ENCODE results near the gene FASTKD2. TPM values are rescaled to one million over a fixed set of nuclear protein-coding genes. Genes with fewer than 3 reads are reported as not detected.
A peak's percentile ranks its signal among the peaks of the same experiment; 100 is the strongest.

The FASTKD2 gene
- total RNA-seq, 1 donor from 2014 or later = 20.1 TPM

DNA sequence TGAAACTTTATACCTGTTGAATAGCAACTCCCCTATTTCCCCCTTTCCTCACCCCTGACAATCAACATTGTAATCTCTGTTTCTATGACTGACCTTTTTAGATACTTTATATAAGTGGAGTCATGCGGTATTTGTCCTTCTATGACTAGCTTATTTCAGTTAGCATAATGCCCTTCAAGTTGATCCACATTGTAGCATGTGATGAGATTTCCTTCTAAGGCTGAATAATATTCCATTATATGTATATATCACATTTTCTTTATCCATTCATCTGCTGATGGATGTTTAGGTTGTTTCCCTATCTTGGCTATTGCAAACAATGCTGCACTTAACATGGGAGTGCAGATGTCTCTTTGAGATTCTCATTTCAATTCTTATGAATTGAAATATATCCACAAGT, 9.5 kb downstream of the FASTKD2 start:
- no peak overlapping the region for H3K27ac Mint-ChIP-seq (ENCODE audit: unreplicated experiment)
- no peak for DNase-seq (ENCODE audit: low spot score)
- H3K36me3 Mint-ChIP-seq (ENCODE audit: low read depth, unreplicated experiment) = peaks cover 34% of the 10 kb centered on the region
- H3K9me3 Mint-ChIP-seq (ENCODE audit: unreplicated experiment) = no peaks in the 10 kb centered on the region
- no peaks in the 10 kb centered on the region for H3K4me1 Mint-ChIP-seq (ENCODE audit: unreplicated experiment)
- H3K4me3 Mint-ChIP-seq (ENCODE audit: unreplicated experiment) = no peak overlapping the region
- TF ChIP-seq, protein P1, sequence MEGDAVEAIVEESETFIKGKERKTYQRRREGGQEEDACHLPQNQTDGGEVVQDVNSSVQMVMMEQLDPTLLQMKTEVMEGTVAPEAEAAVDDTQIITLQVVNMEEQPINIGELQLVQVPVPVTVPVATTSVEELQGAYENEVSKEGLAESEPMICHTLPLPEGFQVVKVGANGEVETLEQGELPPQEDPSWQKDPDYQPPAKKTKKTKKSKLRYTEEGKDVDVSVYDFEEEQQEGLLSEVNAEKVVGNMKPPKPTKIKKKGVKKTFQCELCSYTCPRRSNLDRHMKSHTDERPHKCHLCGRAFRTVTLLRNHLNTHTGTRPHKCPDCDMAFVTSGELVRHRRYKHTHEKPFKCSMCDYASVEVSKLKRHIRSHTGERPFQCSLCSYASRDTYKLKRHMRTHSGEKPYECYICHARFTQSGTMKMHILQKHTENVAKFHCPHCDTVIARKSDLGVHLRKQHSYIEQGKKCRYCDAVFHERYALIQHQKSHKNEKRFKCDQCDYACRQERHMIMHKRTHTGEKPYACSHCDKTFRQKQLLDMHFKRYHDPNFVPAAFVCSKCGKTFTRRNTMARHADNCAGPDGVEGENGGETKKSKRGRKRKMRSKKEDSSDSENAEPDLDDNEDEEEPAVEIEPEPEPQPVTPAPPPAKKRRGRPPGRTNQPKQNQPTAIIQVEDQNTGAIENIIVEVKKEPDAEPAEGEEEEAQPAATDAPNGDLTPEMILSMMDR (IDR thresholded peaks at IDR 0.05; ENCODE audit: unreplicated experiment) = no peak
- peaks cover 1% of the 10 kb centered on the region for H3K27me3 Mint-ChIP-seq (ENCODE audit: unreplicated experiment)

- Mint-ChIP-seq H3K4me1 (ENCODE audit: unreplicated experiment) (no peaks in the 10 kb centered on the region), H3K36me3 (ENCODE audit: low read depth, unreplicated experiment) (peaks cover 43% of the 10 kb centered on the region), H3K9me3 (ENCODE audit: unreplicated experiment) (no peaks in the 10 kb centered on the region), H3K27me3 (ENCODE audit: unreplicated experiment) (peaks cover 1% of the 10 kb centered on the region), H3K4me3 (ENCODE audit: unreplicated experiment) (peak overlapping the region; percentile 33), H3K27ac (ENCODE audit: unreplicated experiment) (no peak overlapping the region)
- DNase-seq (ENCODE audit: low spot score) = no peak
- TF ChIP-seq, protein P1 (IDR thresholded peaks at IDR 0.05; ENCODE audit: unreplicated experiment) = no peak
Measured at GRCh38 chr2:206776432-206776831, 11.0 kb downstream of the FASTKD2 start.

- no peaks in the 10 kb centered on the region for H3K9me3 Mint-ChIP-seq (ENCODE audit: unreplicated experiment)
- H3K4me1 Mint-ChIP-seq (ENCODE audit: unreplicated experiment) = peaks cover 7% of the 10 kb centered on the region
- peaks cover 1% of the 10 kb centered on the region for H3K27me3 Mint-ChIP-seq (ENCODE audit: unreplicated experiment)
- no peak overlapping the region for H3K4me3 Mint-ChIP-seq (ENCODE audit: unreplicated experiment)
- H3K27ac Mint-ChIP-seq (ENCODE audit: unreplicated experiment) = no peak overlapping the region
- no peak for DNase-seq (ENCODE audit: low spot score)
- H3K36me3 Mint-ChIP-seq (ENCODE audit: low read depth, unreplicated experiment) = peaks cover 38% of the 10 kb centered on the region
- TF ChIP-seq, protein P1 (IDR thresholded peaks at IDR 0.05; ENCODE audit: unreplicated experiment) = no peak
Measured at GRCh38 chr2:206780671-206781070, 15.3 kb downstream of the FASTKD2 start.

GRCh38 chr2:206783718-206784117, 18.3 kb downstream of the FASTKD2 start:
- no peak overlapping the region for H3K27ac Mint-ChIP-seq (ENCODE audit: unreplicated experiment)
- H3K4me1 Mint-ChIP-seq (ENCODE audit: unreplicated experiment) = peaks cover 7% of the 10 kb centered on the region
- H3K36me3 Mint-ChIP-seq (ENCODE audit: low read depth, unreplicated experiment) = peaks cover 27% of the 10 kb centered on the region
- no peaks in the 10 kb centered on the region for H3K9me3 Mint-ChIP-seq (ENCODE audit: unreplicated experiment)
- DNase-seq (ENCODE audit: low spot score) = peak; percentile 32
- H3K27me3 Mint-ChIP-seq (ENCODE audit: unreplicated experiment) = peaks cover 1% of the 10 kb centered on the region
- H3K4me3 Mint-ChIP-seq (ENCODE audit: unreplicated experiment) = no peak overlapping the region
- TF ChIP-seq, protein P1 (IDR thresholded peaks at IDR 0.05; ENCODE audit: unreplicated experiment) = no peak

GRCh38 chr2:206784559-206785353, 19.4 kb downstream of the FASTKD2 start:
- TF ChIP-seq, protein P1 (IDR thresholded peaks at IDR 0.05; ENCODE audit: unreplicated experiment) = no peak
- H3K9me3 Mint-ChIP-seq (ENCODE audit: unreplicated experiment) = no peaks in the 10 kb centered on the region
- no peak for DNase-seq (ENCODE audit: low spot score)
- peaks cover 24% of the 10 kb centered on the region for H3K36me3 Mint-ChIP-seq (ENCODE audit: low read depth, unreplicated experiment)
- H3K4me3 Mint-ChIP-seq (ENCODE audit: unreplicated experiment) = no peak overlapping the region
- no peak overlapping the region for H3K27ac Mint-ChIP-seq (ENCODE audit: unreplicated experiment)
- H3K27me3 Mint-ChIP-seq (ENCODE audit: unreplicated experiment) = no peaks in the 10 kb centered on the region
- peaks cover 7% of the 10 kb centered on the region for H3K4me1 Mint-ChIP-seq (ENCODE audit: unreplicated experiment)

All from endothelial cell (in vitro differentiated cells).